ENCODE results near the gene SYTL4.
A peak's percentile ranks its signal among the peaks of the same experiment; 100 is the strongest.

Gene SYTL4

GRCh38 chrX:100647095-100647494 lies 84.8 kb downstream of the SYTL4 start:
- DNase-seq = no peak

GRCh38 chrX:100645106-100645505 lies 86.8 kb downstream of the SYTL4 start:
- no peak for DNase-seq

GRCh38 chrX:100643956-100644860 lies 87.7 kb downstream of the SYTL4 start, which contains the start of gene SRPX2:
SRPX2 (plus strand) TSS chrX:100644199; CDS start chrX:100646323, 2,124 bp downstream.
- DNase-seq = no peak

GRCh38 chrX:100643212-100643611 lies 88.7 kb downstream of the SYTL4 start:
- no peak for DNase-seq

GRCh38 chrX:100642290-100642689 lies 89.6 kb downstream of the SYTL4 start:
- no peak for DNase-seq

- DNase-seq = peak; percentile 91
Measured at GRCh38 chrX:100636321-100636991, 95.5 kb downstream of the SYTL4 start, which contains the start of gene TSPAN6. TSPAN6 (minus strand) TSS chrX:100636806; CDS start chrX:100636694, 112 bp downstream.

GRCh38 chrX:100635989-100636320 lies 96.0 kb downstream of the SYTL4 start:
- DNase-seq = no peak

- DNase-seq = no peak
Measured at GRCh38 chrX:100635040-100635439, 96.9 kb downstream of the SYTL4 start.

- no peak for DNase-seq
Measured at GRCh38 chrX:100625985-100626491, 105.9 kb downstream of the SYTL4 start.
